GM18873 (cell line): ENCODE measurements around the gene CLEC17A.
A peak's percentile ranks its signal among the peaks of the same experiment; 100 is the strongest.
"Not testable (repeated sequence)": the region's sequence is repeated elsewhere in the genome, so short reads cannot be mapped to it uniquely, and the experiment has no call there.

Experiments used
- ATAC-seq: cut with Tn5 transposase; IDR thresholded peaks from one replicate; pipeline ENCODE4 v1.9.1; 2021; ENCODE audit warnings: mild to moderate bottlenecking, moderate library complexity, moderate number of reproducible peaks; ENCODE audit not compliant: unreplicated experiment, low FRiP score

The CLEC17A gene

GRCh38 chr19:14577264-14577663 lies 5.6 kb upstream of the CLEC17A start:
- no peak for ATAC-seq

- ATAC-seq: no peak
Observed at GRCh38 chr19:14577885-14578427, 4.9 kb upstream of the CLEC17A start.

GRCh38 chr19:14580623-14581237 lies 2.2 kb upstream of the CLEC17A start:
- no peak for ATAC-seq

GRCh38 chr19:14584372-14584771 lies 1.5 kb downstream of the CLEC17A start:
- ATAC-seq: not testable (repeated sequence)

GRCh38 chr19:14585187-14585586 lies 2.3 kb downstream of the CLEC17A start:
- ATAC-seq: peak; percentile 69

- not testable (repeated sequence) for ATAC-seq
Observed at GRCh38 chr19:14589433-14589832, 6.5 kb downstream of the CLEC17A start.

- no peak for ATAC-seq
Observed at GRCh38 chr19:14595558-14595957, 12.7 kb downstream of the CLEC17A start.

- no peak for ATAC-seq
Observed at GRCh38 chr19:14599548-14600147, 16.8 kb downstream of the CLEC17A start.

GRCh38 chr19:14603990-14604387 lies 21.1 kb downstream of the CLEC17A start:
- ATAC-seq: peak; percentile 61

- no peak for ATAC-seq
Observed at GRCh38 chr19:14606627-14607026, 23.7 kb downstream of the CLEC17A start.

- no peak for ATAC-seq
Observed at GRCh38 chr19:14611051-14611450, 28.2 kb downstream of the CLEC17A start.

- not testable (repeated sequence) for ATAC-seq
Observed at GRCh38 chr19:14612242-14612641, 29.4 kb downstream of the CLEC17A start.

- ATAC-seq: no peak
Observed at GRCh38 chr19:14612657-14613056, 29.8 kb downstream of the CLEC17A start.

- not testable (repeated sequence) for ATAC-seq
Observed at GRCh38 chr19:14613399-14614098, 30.7 kb downstream of the CLEC17A start.

- no peak for ATAC-seq
Observed at GRCh38 chr19:14614099-14614412, 31.2 kb downstream of the CLEC17A start.

GRCh38 chr19:14615623-14616022 lies 32.7 kb downstream of the CLEC17A start:
- ATAC-seq: no peak

- ATAC-seq: no peak
Observed at GRCh38 chr19:14616407-14616806, 33.5 kb downstream of the CLEC17A start.

- ATAC-seq: no peak
Observed at GRCh38 chr19:14619404-14619803, 36.5 kb downstream of the CLEC17A start.

- not testable (repeated sequence) for ATAC-seq
Observed at GRCh38 chr19:14624491-14624890, 41.6 kb downstream of the CLEC17A start.

GRCh38 chr19:14629557-14629956 lies 46.7 kb downstream of the CLEC17A start:
- no peak for ATAC-seq

- no peak for ATAC-seq
Observed at GRCh38 chr19:14632286-14632685, 49.4 kb downstream of the CLEC17A start.
